M059J (cell line): ENCODE results near the gene EFCAB10. TPM values are rescaled to one million over a fixed set of nuclear protein-coding genes. Genes with fewer than 3 reads are reported as not detected.

Experiments used
- DNase-seq: peaks from one replicate; pipeline ENCODE4 v3.0.0-alpha.2; 2012; ENCODE audit warnings: low read depth
- total RNA-seq: library from RNA; depleted of rRNA; stranded (reverse); fragments of >200 nt; shearing (Covaris generic); gene quantifications from 2 replicates; pipeline ENCODE4 v1.2.3, GENCODE V29; 2014; rRNA removed

The EFCAB10 gene, protein sequence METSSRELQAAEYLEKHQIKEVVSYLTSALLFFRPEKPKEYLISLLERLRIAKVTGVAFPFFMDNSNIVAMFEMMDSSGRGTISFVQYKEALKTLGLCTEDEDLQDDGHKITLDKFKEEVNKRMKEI
- 0.39 TPM in 1 of 2 replicates, not detected in the other for total RNA-seq

GRCh38 chr7:105581066-105581811, at the start of gene EFCAB10:
Gene EFCAB10, minus strand, starts transcription at chr7:105581493. Its CDS starts 30 bp downstream, at chr7:105581463.
- DNase-seq: peak; percentile 64

DNA sequence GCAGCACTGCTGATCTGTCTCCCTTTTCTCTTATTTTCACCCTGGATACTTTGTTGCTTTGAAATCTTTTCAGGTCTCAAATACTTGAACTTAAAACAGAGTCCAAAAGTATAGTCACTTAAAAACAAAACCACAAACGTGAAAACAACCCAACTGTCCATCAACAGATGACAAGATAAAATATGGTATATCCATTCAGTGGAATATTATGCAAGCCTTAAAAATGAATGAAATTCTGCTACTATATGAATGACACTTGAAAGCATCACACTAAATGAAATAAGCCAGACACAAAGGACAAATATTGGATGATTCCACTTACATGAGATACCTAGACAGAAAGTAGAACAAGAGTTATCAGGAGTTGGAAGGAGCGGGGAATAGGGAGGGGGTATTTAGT, 44.7 kb upstream of the EFCAB10 start:
- no peak for DNase-seq

GRCh38 chr7:105623906-105624305, 42.6 kb upstream of the EFCAB10 start:
- DNase-seq: no peak

DNA sequence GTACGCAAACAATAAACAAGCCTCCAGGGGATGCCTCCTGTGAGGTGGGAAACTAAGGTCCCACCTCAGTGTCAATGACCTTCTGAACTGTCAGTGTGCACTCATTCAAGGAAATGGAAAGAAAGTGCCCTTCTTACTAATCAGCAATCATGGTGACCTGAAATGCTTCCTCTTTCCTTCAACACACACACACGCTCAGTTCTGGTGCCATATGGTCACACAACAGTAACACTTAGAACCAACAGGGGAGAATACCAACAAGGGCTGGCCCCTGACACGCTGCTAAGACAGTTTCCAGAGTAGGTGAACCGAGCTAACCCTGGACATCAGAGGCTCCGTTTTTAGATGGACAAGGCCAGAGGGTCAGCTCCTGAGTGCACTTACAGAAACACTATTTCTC, 42.1 kb upstream of the EFCAB10 start:
- DNase-seq: no peak

- no peak for DNase-seq
Measured at GRCh38 chr7:105622106-105622731, 40.9 kb upstream of the EFCAB10 start.

GRCh38 chr7:105621617-105622016, 40.3 kb upstream of the EFCAB10 start:
- DNase-seq: no peak

DNA sequence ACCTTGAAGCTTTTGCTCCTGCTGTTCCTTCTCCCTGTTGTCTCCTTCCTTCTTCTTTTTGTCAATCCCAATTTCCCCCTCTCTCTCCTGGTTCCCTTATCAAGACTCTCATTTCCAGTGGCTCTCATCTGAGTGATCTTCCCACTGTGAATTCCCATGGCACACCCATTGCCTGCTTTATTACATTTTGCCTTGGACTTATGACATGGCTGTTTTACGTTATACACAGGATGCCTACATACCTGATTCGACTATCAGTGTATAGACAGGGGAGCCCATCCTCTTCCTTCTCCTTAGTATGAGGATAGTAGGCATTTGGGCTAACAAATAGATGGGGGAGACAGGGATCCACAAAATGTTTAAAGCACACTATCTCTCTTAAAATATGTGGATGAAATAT, 39.9 kb upstream of the EFCAB10 start:
- DNase-seq: no peak

DNA sequence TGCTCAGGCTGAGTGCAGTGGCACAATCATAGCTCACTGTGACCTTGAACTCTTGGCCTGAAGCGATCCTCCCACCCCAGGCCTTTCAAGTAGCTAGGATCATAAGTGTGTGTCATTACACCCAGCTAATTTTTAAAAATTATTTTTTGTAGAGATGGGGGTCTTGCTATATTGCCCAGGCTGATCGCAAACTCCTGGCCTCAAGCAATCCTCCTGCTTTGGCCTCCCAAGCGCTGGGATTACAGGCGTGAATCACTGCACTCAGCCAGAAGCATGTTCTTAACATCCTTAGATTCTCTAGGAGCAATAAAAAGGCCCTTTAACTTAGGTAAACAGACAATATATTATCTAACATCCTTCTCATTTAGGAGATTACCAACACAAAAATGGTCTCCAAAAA, 38.3 kb upstream of the EFCAB10 start:
- no peak for DNase-seq

DNA sequence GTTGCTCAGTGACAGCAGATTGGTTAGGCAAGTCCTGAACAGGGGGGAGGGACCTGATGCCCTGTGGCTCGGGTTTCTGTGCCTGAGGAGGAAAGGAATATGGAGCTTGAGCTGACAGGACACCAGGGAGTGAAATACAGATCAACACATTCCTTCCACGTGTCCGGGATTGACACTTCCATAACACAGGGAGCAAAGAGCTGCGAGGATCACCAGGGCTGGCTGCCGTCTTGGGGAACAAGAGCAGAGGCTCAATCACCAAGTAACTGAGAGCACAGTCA, 36.7 kb upstream of the EFCAB10 start:
- DNase-seq: no peak

DNA sequence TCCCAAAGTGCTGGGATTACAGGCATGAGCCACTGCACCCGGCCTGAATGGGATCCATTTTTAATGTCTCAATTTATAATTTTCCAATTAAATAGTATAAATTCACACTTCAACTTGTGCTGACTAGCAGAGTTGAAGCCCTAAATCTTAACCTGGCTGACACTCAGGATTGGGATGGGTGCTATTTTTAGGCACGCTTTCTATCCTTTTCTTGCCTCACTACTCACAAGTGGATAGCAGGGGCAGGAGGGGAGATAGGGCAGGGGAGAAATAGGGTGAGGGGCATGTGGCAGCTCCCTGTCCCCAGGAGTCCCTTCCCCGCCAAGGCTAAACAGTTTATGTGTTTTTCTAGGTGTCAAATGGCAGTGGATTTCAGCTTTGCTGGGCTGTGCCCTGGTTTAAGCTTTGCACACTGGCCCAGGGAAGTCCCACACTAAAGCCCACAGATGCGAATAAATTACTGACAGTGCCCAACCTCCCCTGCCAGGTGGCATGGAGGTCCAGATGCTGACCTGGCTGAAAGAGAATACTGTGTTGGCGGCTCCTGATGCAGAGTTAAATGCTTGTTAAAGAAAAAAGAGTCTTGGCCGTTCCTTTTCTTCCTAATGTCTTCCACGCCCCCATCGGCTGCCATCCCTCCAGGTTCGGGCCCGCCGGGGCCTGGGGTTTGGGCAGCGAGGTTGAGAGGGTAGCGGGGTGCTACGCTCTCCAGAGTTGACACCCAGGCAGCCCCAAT, 36.2 kb upstream of the EFCAB10 start:
- DNase-seq: no peak

- no peak for DNase-seq
Measured at GRCh38 chr7:105614341-105614840, 33.1 kb upstream of the EFCAB10 start.

DNA sequence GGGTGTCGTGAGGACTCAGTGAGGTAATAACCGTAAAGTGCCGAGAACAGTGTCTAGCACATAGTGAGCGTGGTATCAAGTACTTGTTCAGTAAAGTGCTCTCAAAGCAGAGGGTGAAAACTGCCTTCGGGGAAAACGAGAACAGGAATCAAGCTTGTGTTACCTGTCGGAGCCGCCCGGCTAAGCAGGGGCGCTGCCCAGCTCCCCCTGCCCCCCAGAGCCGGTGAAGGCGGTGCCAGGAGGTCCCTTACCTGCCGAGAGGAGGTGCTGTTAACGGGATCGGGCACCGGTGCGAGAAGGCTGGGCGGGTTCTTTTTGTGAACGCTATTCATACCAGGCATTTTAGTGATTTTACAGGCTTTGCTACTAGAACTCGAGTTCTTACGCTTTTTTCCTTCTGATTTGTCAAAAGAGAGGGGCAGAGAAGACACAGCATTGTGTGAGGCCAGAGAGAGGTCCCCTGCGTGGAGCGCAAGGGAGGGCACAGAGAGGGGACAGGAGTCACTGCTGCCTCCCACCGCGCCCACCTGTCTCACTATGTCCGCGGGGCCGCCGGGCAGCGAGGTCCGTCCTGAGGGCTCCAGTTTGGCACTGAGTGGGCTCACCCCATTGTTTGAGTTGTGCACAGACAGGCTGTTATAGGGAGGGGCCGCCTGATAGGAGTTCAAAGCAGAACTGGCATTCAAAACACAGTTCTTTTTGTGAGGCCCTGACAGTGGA, 32.5 kb upstream of the EFCAB10 start:
- no peak for DNase-seq

DNA sequence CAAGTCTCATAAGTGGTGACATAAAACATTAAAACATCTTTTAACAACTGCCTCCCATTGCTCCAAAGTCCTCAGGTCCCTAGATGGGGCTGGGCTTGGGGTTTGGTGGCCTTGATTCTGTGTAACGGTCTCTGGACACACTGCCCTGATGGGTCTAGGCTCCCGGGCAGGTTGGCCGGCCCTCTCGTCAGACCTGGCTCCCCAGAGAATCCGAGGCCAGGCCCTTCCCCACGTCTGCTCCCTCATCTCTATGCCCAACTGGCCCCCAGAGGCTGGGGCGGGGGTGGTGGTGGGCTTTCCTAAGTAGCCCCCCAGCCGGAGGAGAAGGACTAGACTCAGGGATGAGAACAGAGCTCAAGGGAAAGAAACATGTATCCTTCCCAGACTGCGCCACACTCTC, 31.5 kb upstream of the EFCAB10 start:
- DNase-seq: no peak

GRCh38 chr7:105611856-105612775, 30.8 kb upstream of the EFCAB10 start:
- peak; percentile 22 for DNase-seq

DNA sequence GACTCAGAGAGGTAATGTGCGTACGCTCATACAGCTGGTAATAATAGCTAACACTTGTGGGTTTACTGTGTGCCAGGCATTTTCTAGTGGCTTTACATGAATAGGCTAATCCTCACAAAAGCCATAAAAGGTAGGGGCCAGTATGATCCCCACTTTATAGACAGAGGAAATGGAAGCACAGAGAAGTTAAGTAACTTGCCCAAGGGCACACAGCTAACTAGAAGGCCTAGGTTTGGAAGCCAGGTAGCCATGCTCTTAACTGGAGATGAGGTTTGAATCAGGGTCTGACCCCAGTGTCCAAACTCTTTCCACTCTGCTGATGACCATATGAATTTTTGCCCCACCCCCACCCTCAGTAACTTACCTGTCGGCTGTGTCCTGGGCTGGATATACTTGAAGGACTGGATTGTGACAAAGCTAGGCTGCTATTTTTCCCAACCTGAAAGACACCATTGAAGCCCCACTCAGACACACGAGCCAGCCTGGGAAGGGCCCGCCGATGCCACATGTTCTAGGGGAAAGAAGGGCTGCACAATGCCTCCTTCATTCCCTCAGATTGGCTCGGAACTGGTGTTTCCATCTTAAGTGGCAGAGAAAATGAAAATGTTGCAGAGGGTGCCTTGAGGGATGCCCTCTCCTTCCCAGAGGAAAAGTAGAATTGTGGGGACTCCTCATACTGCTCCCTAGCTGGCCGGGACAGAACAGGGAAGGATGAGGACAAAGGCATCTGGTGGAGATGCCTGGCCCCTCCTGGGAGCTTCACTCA, 29.1 kb upstream of the EFCAB10 start:
- DNase-seq: no peak

GRCh38 chr7:105602325-105603305, 21.3 kb upstream of the EFCAB10 start:
- DNase-seq: peak; percentile 10

DNA sequence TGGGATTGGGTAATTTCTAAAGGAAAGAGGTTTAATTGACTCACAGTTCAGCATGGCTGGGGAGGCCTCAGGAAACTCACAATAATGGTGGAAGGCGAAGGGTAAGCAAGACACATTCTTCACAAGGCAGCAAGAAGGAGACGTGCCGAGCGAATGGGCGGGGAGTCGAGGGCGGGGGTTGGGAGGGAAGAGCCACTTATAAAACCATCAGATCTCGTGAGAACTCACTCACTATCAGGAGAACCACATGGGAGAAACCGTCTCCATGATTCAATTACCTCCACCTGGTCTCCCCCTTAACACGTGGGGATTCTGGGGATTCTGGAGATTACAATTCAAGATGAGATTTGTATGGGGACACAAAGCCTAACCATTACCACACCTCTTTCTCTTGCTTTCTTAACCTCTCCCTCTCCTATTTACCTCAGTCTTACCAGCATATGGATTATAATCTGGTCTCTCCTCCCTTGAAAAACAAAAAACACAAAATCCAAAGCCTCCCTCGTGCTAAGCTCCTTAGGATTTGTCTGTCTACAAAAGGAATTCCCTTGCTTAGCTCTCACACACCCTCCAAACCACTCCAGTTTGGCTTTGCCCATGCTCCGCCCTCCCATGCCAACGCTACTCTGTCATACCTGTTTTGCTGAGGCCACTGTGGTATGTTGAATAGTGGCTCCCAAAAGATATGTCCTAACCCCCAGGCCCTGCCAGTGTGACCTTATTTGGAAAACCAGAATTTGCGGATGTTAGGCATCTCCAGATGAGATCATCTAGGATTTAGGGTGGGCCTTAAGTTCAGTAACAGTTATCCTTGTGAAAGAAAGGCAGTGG, 19.6 kb upstream of the EFCAB10 start:
- peak; percentile 53 for DNase-seq

DNA sequence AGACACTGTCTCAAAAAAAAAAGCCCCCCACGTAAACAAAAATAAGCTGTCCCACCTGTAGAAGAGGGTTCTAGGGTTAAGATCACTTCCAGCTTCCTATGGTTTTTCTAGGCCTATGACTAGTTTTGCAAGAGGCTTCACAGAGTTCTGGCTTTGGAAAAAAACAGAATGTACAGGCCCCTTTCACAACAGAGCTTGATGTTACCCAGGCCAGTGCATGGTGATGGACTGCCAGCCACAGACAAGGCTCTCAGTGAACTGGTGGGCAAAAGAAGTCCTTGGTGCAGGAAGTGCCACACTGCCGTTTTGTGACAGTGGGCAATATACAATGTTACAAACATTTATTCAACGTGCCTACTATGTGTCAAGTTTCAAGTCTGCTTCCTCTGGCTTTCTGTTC, 18.3 kb upstream of the EFCAB10 start:
- DNase-seq: no peak
